Mucosa of gallbladder (tissue), 1 donor: ENCODE data around the gene SAMD7. TPM values are rescaled to one million over a fixed set of nuclear protein-coding genes. Genes with fewer than 3 reads are reported as not detected.
A peak's percentile ranks its signal among the peaks of the same experiment; 100 is the strongest.

Experiments used
- DNase-seq: peaks from one replicate; pipeline ENCODE4 v3.0.0-alpha.2; 2020; ENCODE audit warnings: low spot score
- total RNA-seq: library from RNA; stranded (reverse); gene quantifications from one replicate; pipeline ENCODE4 v1.2.1, GENCODE V29; 2021
- donor health status: DM: no; HTN: no; CAD: no.

The SAMD7 gene
- total RNA-seq, 1 donor from 2014 or later = not detected

- peak; percentile 95 for DNase-seq
These were observed 55.1 kb downstream of the SAMD7 start, which contains the start of gene SEC62 for GRCh38 chr3:169966428-169966950. TSS of gene SEC62 (plus strand) at chr3:169966807. CDS start at chr3:169966823, 16 bp downstream.

- peak; percentile 40 for DNase-seq
These were observed 55.9 kb downstream of the SAMD7 start for GRCh38 chr3:169966951-169967915.

DNA sequence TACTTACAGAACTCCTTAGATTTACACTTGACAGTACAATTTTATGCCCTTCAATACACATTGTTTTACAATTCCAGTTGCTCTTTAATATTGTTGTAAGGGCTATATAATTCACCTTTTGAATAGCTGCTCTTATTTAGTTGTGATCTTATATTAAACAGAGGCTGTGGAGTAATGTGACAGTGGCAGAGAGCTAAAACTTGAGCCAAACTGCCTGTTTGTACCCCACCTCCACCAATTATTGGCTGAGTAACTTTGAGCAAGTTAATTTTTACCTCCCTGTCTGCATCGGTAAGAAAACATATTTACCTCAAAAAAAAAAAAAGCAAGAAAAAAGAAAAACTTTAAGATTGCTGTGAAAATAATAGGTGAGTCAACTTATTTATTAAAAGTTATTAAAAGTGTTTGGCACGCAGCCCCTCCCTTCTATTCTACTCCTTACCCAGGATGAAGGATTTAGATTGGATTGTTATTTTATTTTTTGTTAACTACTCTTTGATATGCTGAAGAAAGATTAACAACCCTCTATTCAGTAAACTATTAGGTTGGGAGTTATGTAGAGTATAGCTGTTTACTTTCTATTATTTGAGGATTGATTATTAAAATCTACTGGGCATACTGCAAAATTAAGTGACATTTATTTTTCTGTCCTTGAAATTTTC, 57.0 kb downstream of the SAMD7 start:
- no peak for DNase-seq

GRCh38 chr3:169969174-169970095, 58.1 kb downstream of the SAMD7 start:
- DNase-seq = no peak

DNA sequence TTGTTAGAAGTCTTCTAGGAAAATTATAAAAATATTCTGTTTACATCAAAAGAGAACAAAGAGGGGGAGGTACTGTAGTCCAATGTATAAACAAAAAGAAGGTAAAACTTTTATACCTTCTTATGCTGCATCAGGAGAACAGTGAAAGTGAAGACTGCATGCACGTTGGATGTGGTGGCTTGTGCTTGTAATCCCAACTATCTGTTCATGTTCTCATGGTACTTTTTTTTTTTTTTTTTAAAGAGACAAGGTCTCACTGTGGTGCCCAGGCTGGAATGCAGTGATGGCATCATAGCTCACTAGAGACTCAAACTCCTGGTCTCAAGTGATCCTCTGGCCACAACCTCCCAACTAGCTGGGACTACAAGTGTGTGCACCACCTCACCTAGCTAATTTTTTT, 59.5 kb downstream of the SAMD7 start:
- no peak for DNase-seq

DNA sequence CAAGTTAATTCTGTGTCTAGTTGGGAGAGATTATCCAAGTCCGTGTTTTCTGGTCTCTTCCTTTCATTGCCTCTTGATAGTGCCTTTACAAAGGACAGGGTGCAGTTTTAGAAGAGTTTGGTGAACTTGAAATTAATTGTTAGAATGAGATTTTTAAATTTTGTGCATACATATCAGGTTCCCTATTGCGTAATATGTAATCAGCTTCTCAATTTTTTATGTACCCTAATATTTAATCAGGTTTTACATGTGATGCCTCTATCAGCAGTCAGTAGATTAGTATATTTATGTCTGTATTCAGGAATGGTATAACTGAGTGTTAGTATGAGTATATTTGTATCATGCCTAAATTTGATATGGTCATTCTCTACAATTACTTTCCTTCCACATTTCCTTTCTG, 60.1 kb downstream of the SAMD7 start:
- DNase-seq = no peak

GRCh38 chr3:169980055-169980454, 68.7 kb downstream of the SAMD7 start:
- no peak for DNase-seq

GRCh38 chr3:169984292-169984691, 72.9 kb downstream of the SAMD7 start:
- DNase-seq = no peak

Other genes with a start within 250 kb of the SAMD7 start
- 30.0 TPM for gene MECOM, start 247.9 kb upstream of the SAMD7 start, total RNA-seq
- 3.5 TPM for gene TERC, start 146.5 kb upstream of the SAMD7 start, total RNA-seq
- gene ACTRT3, start 142.0 kb upstream of the SAMD7 start, total RNA-seq = 1.6 TPM
- 14.0 TPM for gene MYNN, start 138.2 kb upstream of the SAMD7 start, total RNA-seq
- gene LRRIQ4, start 98.7 kb upstream of the SAMD7 start, total RNA-seq = not detected
- gene LRRC34, start 98.7 kb upstream of the SAMD7 start, total RNA-seq = 2.3 TPM
- 2.9 TPM for gene LRRC31, start 41.6 kb upstream of the SAMD7 start, total RNA-seq
- gene SEC62, start 55.2 kb downstream of the SAMD7 start, total RNA-seq = 135 TPM
- 36.3 TPM for gene GPR160, start 126.4 kb downstream of the SAMD7 start, total RNA-seq